Caco-2 (cell line): Measurements from ENCODE around the gene TIAM1. TPM values are rescaled to one million over a fixed set of nuclear protein-coding genes. Genes with fewer than 3 reads are reported as not detected.

Experiments used
- BruUV-seq: library from RNA; stranded (reverse); fragments of 400-500 nt; replicated peaks from 2 replicates; lab custom pipeline; 2021; lab: Mats Ljungman, UMichigan
- CTCF ChIA-PET: fragments of 300-600 bp; sonication (Branson Sonifier 250); formaldehyde crosslinking; loops from one replicate; lab custom pipeline; 2022; ENCODE audit warnings: antibody characterized with exemption; lab: Charles Lee
- POLR2A ChIA-PET: fragments of 300-600 bp; sonication (Branson Sonifier 250); formaldehyde crosslinking; loops from one replicate; lab custom pipeline; 2022; ENCODE audit warnings: antibody characterized with exemption; lab: Charles Lee
- DNase-seq, 2 experiments: peaks; one replicate each; pipeline versions ENCODE4 v3.0.0 to v3.0.0-alpha.2; 2020 to 2022
- H3K27me3 ChIP-seq: replicated peaks from 2 replicates; pipeline ENCODE4 v1.6.0; 2011; ENCODE audit warnings: low read length; ENCODE audit not compliant: control insufficient read depth, insufficient read depth
- H3K36me3 ChIP-seq: 2 replicates; pipeline ENCODE4 v1.5.1; 2011; ENCODE audit warnings: low read length; ENCODE audit not compliant: control insufficient read depth, insufficient read depth
- H3K4me1 ChIP-seq: fragments of 250-450 bp; sonication (Bioruptor Pico); 2 replicates; pipeline ENCODE4 v1.5.1; 2020; ENCODE audit warnings: mild to moderate bottlenecking
- H3K4me3 ChIP-seq: 2 replicates; pipeline ENCODE4 v1.5.1; 2011; ENCODE audit warnings: low read depth, mild to moderate bottlenecking, control low read depth, low read length
- H3K9me3 ChIP-seq: fragments of 250-450 bp; sonication (Bioruptor Pico); 2 replicates; pipeline ENCODE4 v1.5.1; 2020; ENCODE audit warnings: mild to moderate bottlenecking, moderate library complexity
- H3K27ac Mint-ChIP-seq: one replicate; pipeline ENCODE4 v1.8.0; 2022; ENCODE audit warnings: mixed read lengths; ENCODE audit not compliant: unreplicated experiment
- H3K27me3 Mint-ChIP-seq: one replicate; pipeline ENCODE4 v1.8.0; 2022; ENCODE audit warnings: mixed read lengths; ENCODE audit not compliant: insufficient read depth, unreplicated experiment
- H3K36me3 Mint-ChIP-seq: one replicate; pipeline ENCODE4 v1.8.0; 2022; ENCODE audit warnings: mild to moderate bottlenecking, mixed read lengths; ENCODE audit not compliant: insufficient read depth, unreplicated experiment
- H3K4me1 Mint-ChIP-seq: one replicate; pipeline ENCODE4 v1.8.0; 2022; ENCODE audit warnings: low read depth, mixed read lengths; ENCODE audit not compliant: unreplicated experiment
- H3K4me3 Mint-ChIP-seq: one replicate; pipeline ENCODE4 v1.8.0; 2022; ENCODE audit warnings: mild to moderate bottlenecking, moderate library complexity, mixed read lengths; ENCODE audit not compliant: unreplicated experiment
- H3K9me3 Mint-ChIP-seq: one replicate; pipeline ENCODE4 v1.8.0; 2022; ENCODE audit warnings: mixed read lengths; ENCODE audit not compliant: unreplicated experiment
- CTCF ChIP-seq, 2 experiments: fragments of 200-600 bp in 1 of 2; IDR thresholded peaks; 1 replicate in 1 of 2; 2 replicates in 1 of 2; pipeline versions ENCODE4 v1.5.1 to v1.8.0; 2011 to 2022; ENCODE audit warnings: antibody characterized with exemption in 1 of 2, control low read depth in 1 of 2, inconsistent platforms in 1 of 2, low read depth in 1 of 2, low read length in 1 of 2, mild to moderate bottlenecking in 1 of 2, moderate library complexity in 1 of 2; ENCODE audit not compliant: insufficient read depth in 1 of 2, severe bottlenecking in 1 of 2, unreplicated experiment in 1 of 2
- intact Hi-C: fragments of 100-400 bp; cut with micrococcal nuclease; formaldehyde crosslinking; loops from one replicate; pipeline ENCODE4 v1.10.0; 2022; ENCODE audit not compliant: unreplicated experiment
- total RNA-seq: library from RNA; stranded (reverse); gene quantifications from 2 replicates; pipeline ENCODE4 v1.2.3, GENCODE V29; 2022

The TIAM1 gene
- total RNA-seq, 1 experiment from 2014 or later = 5.2 TPM

DNA sequence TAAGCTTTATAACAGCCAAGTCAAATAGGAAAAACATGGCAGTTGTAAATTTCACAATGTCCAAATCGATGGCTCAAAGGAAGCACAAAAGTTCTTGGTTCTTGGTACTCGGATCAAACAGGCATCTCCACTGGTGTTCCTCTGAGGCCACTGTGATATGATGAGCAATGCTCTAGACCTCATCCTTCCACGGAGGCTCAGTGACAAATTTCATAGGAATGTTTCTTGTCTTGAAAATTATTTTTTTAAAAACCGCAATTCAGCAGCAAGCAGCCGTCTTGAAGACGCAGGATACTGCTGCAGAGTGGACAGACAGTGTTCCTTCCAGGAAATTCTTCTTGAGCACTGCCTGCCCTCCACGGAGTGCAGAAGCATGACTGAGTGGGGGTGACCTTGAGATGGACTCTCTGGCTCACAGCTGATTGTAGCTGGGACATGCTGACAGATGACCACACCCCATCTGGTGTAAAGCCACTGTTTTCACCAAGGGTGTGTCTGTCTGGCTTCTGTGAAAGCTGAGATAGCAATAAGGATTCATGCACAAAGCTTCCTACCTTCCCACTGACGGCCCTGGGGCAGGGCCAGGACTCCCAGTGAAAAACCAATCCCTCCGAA, 61.9 kb downstream of the TIAM1 start:
- intact Hi-C loops = no loop called here
- Mint-ChIP-seq H3K36me3 (no peaks in the 10 kb centered on the region), H3K4me3 (no peak overlapping the region), H3K27me3 (no peaks in the 10 kb centered on the region), H3K27ac (no peak overlapping the region), H3K9me3 (no peaks in the 10 kb centered on the region), H3K4me1 (no peaks in the 10 kb centered on the region)
- POLR2A ChIA-PET = no interaction called here
- CTCF ChIA-PET = no interaction called here
- no peak overlapping the region for H3K4me3 ChIP-seq
- no peaks in the 10 kb centered on the region; the same call in 1 of the 2 replicates for H3K27me3 ChIP-seq
- no peak for TF ChIP-seq CTCF (IDR thresholded peaks at IDR 0.05; ENCODE audit: insufficient read depth in 1 of 2, low read depth in 1 of 2, low read length in 1 of 2, severe bottlenecking in 1 of 2, unreplicated experiment in 1 of 2)
- no peak for DNase-seq
- no TSS peak for BruUV-seq
- no peaks in the 10 kb centered on the region for H3K36me3 ChIP-seq
- H3K9me3 ChIP-seq = no peaks in the 10 kb centered on the region
- no peaks in the 10 kb centered on the region for H3K4me1 ChIP-seq

GRCh38 chr21:31281561-31281960, 62.5 kb downstream of the TIAM1 start:
- Mint-ChIP-seq H3K9me3 (no peaks in the 10 kb centered on the region), H3K4me1 (no peaks in the 10 kb centered on the region), H3K4me3 (no peak overlapping the region), H3K36me3 (no peaks in the 10 kb centered on the region), H3K27ac (no peak overlapping the region), H3K27me3 (no peaks in the 10 kb centered on the region)
- DNase-seq = no peak
- no peaks in the 10 kb centered on the region for H3K4me1 ChIP-seq
- no peaks in the 10 kb centered on the region for H3K36me3 ChIP-seq
- no peaks in the 10 kb centered on the region; the same call in 1 of the 2 replicates for H3K27me3 ChIP-seq
- no peak for TF ChIP-seq CTCF (IDR thresholded peaks at IDR 0.05; ENCODE audit: insufficient read depth in 1 of 2, low read depth in 1 of 2, low read length in 1 of 2, severe bottlenecking in 1 of 2, unreplicated experiment in 1 of 2)
- intact Hi-C loops = no loop called here
- CTCF ChIA-PET = no interaction called here
- POLR2A ChIA-PET = no interaction called here
- H3K4me3 ChIP-seq = no peak overlapping the region
- no TSS peak for BruUV-seq
- H3K9me3 ChIP-seq = no peaks in the 10 kb centered on the region

DNA sequence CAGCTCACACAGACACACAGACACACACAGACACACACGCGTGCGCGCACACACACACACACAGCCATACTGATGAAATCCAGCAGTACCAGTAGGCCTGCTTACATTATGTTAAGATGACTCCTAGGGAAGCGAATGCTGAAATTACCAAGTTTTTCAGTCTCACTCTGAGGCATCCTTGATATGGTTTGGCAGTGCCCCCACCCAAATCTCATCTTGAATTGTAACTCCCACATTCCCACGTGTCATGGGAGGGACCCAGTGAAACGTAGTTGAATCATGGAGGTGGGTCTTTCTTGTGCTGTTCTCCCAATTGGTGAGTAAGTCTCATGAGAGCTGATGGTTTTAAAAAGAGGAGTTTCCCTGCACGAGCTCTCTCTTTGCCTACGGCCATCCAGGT, 64.1 kb downstream of the TIAM1 start:
- no peaks in the 10 kb centered on the region for H3K4me1 Mint-ChIP-seq
- ChIA-PET POLR2A (no interaction called here), CTCF (no interaction called here)
- Histone ChIP-seq H3K4me3 (no peak overlapping the region), H3K9me3 (no peaks in the 10 kb centered on the region), H3K27me3 (no peaks in the 10 kb centered on the region; the same call in 1 of the 2 replicates), H3K4me1 (no peaks in the 10 kb centered on the region), H3K36me3 (no peaks in the 10 kb centered on the region)
- no peak for TF ChIP-seq CTCF (IDR thresholded peaks at IDR 0.05; ENCODE audit: insufficient read depth in 1 of 2, low read depth in 1 of 2, low read length in 1 of 2, severe bottlenecking in 1 of 2, unreplicated experiment in 1 of 2)
- no peaks in the 10 kb centered on the region for H3K27me3 Mint-ChIP-seq
- no peak overlapping the region for H3K27ac Mint-ChIP-seq
- intact Hi-C loops = no loop called here
- H3K36me3 Mint-ChIP-seq = no peaks in the 10 kb centered on the region
- no peaks in the 10 kb centered on the region for H3K9me3 Mint-ChIP-seq
- no TSS peak for BruUV-seq
- DNase-seq = no peak
- H3K4me3 Mint-ChIP-seq = no peak overlapping the region
